ENCODE measurements around the gene WWOX.
A peak's percentile ranks its signal among the peaks of the same experiment; 100 is the strongest.

The WWOX gene

GRCh38 chr16:78919852-78920251, 820.4 kb downstream of the WWOX start:
- no peak for DNase-seq (ENCODE audit: low read depth)
- TF ChIP-seq MYC (IDR thresholded peaks at IDR 0.05; ENCODE audit: low read depth, low read length) (no peak), CTCF (IDR thresholded peaks at IDR 0.05; ENCODE audit: low read depth, low read length) (no peak), MAX (IDR thresholded peaks at IDR 0.05; ENCODE audit: low read depth, low read length) (no peak), POLR2A (IDR thresholded peaks at IDR 0.05; ENCODE audit: extremely low read depth, insufficient read length) (no peak)
- no peak overlapping the region for H3K4me3 ChIP-seq (ENCODE audit: low read depth, low read length)

- H3K4me3 ChIP-seq (ENCODE audit: low read depth, low read length) = no peak overlapping the region
- no peak for DNase-seq (ENCODE audit: low read depth)
- TF ChIP-seq POLR2A (IDR thresholded peaks at IDR 0.05; ENCODE audit: extremely low read depth, insufficient read length) = no peak
- no peak for TF ChIP-seq MYC (IDR thresholded peaks at IDR 0.05; ENCODE audit: low read depth, low read length)
- no peak for TF ChIP-seq CTCF (IDR thresholded peaks at IDR 0.05; ENCODE audit: low read depth, low read length)
- TF ChIP-seq MAX (IDR thresholded peaks at IDR 0.05; ENCODE audit: low read depth, low read length) = no peak
Observed at GRCh38 chr16:78920621-78921020, 821.2 kb downstream of the WWOX start.

- peak; percentile 58 for DNase-seq (ENCODE audit: low read depth)
- H3K4me3 ChIP-seq (ENCODE audit: low read depth, low read length) = no peak overlapping the region
- no peak for TF ChIP-seq MYC (IDR thresholded peaks at IDR 0.05; ENCODE audit: low read depth, low read length)
- TF ChIP-seq POLR2A (IDR thresholded peaks at IDR 0.05; ENCODE audit: extremely low read depth, insufficient read length) = no peak
- peak; percentile 73 for TF ChIP-seq CTCF (IDR thresholded peaks at IDR 0.05; ENCODE audit: low read depth, low read length)
- TF ChIP-seq MAX (IDR thresholded peaks at IDR 0.05; ENCODE audit: low read depth, low read length) = peak; percentile 16; the same call in 1 of the 2 replicates
Observed at GRCh38 chr16:78925083-78925767, 825.8 kb downstream of the WWOX start.

- TF ChIP-seq CTCF (IDR thresholded peaks at IDR 0.05; ENCODE audit: low read depth, low read length) = no peak
- H3K4me3 ChIP-seq (ENCODE audit: low read depth, low read length) = no peak overlapping the region
- DNase-seq (ENCODE audit: low read depth) = no peak
Observed at GRCh38 chr16:78926723-78927210, 827.3 kb downstream of the WWOX start.

GRCh38 chr16:78927766-78928165, 828.3 kb downstream of the WWOX start:
- no peak for TF ChIP-seq POLR2A (IDR thresholded peaks at IDR 0.05; ENCODE audit: extremely low read depth, insufficient read length)
- no peak for TF ChIP-seq CTCF (IDR thresholded peaks at IDR 0.05; ENCODE audit: low read depth, low read length)
- no peak for TF ChIP-seq MYC (IDR thresholded peaks at IDR 0.05; ENCODE audit: low read depth, low read length)
- no peak for TF ChIP-seq MAX (IDR thresholded peaks at IDR 0.05; ENCODE audit: low read depth, low read length)

GRCh38 chr16:78929841-78930240, 830.4 kb downstream of the WWOX start:
- TF ChIP-seq POLR2A (IDR thresholded peaks at IDR 0.05; ENCODE audit: extremely low read depth, insufficient read length) = no peak
- no peak for TF ChIP-seq MAX (IDR thresholded peaks at IDR 0.05; ENCODE audit: low read depth, low read length)
- TF ChIP-seq MYC (IDR thresholded peaks at IDR 0.05; ENCODE audit: low read depth, low read length) = no peak
- TF ChIP-seq CTCF (IDR thresholded peaks at IDR 0.05; ENCODE audit: low read depth, low read length) = no peak
- DNase-seq (ENCODE audit: low read depth) = no peak
- no peak overlapping the region for H3K4me3 ChIP-seq (ENCODE audit: low read depth, low read length)

More at GRCh38 chr16:78927766-78928165, 828.3 kb downstream of the WWOX start:
- H3K4me3 ChIP-seq (ENCODE audit: low read depth, low read length) = no peak overlapping the region
- no peak for DNase-seq (ENCODE audit: low read depth)

All from NB4 (cell line).